ENCODE measurements around the gene SMIM44.

DNA sequence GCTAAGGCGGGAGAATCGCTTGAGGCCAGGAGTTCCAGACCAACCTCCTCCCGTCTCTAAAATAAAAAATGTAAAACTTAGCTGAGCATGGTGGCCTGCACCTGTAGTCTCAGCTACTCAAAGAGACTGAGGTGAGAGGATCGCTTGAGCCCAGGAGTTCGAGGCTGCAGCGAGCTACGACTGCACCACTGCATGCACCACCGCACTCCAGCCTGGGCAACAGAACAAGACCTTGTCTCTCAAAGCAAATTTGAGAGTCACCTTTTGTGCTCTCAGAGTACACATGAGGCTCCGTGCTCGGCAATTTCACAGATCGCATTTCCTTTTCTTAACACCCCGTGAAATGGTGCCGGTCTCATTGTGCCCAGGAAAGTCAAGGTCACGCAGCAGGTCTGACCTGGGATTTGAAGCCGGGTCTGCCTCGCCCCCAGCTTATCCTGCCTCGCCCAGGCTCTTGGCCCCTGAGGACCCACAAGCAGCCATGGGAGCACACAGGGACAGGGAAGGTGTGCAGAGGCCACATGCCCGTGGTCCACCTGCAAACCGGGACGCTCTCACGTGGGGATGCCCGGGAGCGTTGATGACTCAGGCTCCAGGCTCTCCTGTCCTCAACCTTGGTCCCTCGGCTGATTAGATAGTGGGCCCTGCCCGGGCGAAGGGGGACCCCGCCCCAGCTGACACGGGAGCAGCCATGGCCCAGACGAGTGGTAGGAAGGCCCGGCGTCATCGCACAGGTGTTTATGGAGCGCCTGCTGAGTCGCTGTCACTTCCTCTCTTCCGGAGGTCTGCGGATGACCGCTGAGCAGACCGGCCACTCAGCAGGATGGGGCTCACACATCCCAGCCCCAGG lies 1.8 kb downstream of the SMIM44 start:
- TF ChIP-seq ZNF24 (IDR thresholded peaks at IDR 0.05) (no peak), HIVEP1 (CRISPR knock-in tag; IDR thresholded peaks at IDR 0.05) (no peak), ZNF224 (CRISPR knock-in tag; IDR thresholded peaks at IDR 0.05) (no peak), EZH2 (IDR thresholded peaks at IDR 0.05; ENCODE audit: borderline replicate concordance, low read depth, low read length) (no peak), ARID2 (IDR thresholded peaks at IDR 0.05) (no peak), NONO (IDR thresholded peaks at IDR 0.05; ENCODE audit: low read depth in 2 of 2, low read length in 1 of 2) (no peak), L3MBTL2 (IDR thresholded peaks at IDR 0.05) (peak; percentile 20; the same call in 1 of the 2 replicates), RFX7 (CRISPR knock-in tag; IDR thresholded peaks at IDR 0.05) (no peak), NCOA2 (IDR thresholded peaks at IDR 0.05; ENCODE audit: partially characterized antibody in 2 of 2) (no peak), FOXK2 (conservative IDR thresholded peaks at IDR 0.05 in 1 of 2, IDR thresholded peaks at IDR 0.05 in 1 of 2; ENCODE audit: low read depth in 2 of 2) (no peak), ZBED1 (IDR thresholded peaks at IDR 0.05) (no peak), CREM (IDR thresholded peaks at IDR 0.05; ENCODE audit: low read depth) (no peak)
- TF ChIP-seq, protein P1, sequence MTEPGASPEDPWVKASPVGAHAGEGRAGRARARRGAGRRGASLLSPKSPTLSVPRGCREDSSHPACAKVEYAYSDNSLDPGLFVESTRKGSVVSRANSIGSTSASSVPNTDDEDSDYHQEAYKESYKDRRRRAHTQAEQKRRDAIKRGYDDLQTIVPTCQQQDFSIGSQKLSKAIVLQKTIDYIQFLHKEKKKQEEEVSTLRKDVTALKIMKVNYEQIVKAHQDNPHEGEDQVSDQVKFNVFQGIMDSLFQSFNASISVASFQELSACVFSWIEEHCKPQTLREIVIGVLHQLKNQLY (CRISPR knock-in tag; conservative IDR thresholded peaks at IDR 0.05), result no peak
- TF ChIP-seq, protein P2, sequence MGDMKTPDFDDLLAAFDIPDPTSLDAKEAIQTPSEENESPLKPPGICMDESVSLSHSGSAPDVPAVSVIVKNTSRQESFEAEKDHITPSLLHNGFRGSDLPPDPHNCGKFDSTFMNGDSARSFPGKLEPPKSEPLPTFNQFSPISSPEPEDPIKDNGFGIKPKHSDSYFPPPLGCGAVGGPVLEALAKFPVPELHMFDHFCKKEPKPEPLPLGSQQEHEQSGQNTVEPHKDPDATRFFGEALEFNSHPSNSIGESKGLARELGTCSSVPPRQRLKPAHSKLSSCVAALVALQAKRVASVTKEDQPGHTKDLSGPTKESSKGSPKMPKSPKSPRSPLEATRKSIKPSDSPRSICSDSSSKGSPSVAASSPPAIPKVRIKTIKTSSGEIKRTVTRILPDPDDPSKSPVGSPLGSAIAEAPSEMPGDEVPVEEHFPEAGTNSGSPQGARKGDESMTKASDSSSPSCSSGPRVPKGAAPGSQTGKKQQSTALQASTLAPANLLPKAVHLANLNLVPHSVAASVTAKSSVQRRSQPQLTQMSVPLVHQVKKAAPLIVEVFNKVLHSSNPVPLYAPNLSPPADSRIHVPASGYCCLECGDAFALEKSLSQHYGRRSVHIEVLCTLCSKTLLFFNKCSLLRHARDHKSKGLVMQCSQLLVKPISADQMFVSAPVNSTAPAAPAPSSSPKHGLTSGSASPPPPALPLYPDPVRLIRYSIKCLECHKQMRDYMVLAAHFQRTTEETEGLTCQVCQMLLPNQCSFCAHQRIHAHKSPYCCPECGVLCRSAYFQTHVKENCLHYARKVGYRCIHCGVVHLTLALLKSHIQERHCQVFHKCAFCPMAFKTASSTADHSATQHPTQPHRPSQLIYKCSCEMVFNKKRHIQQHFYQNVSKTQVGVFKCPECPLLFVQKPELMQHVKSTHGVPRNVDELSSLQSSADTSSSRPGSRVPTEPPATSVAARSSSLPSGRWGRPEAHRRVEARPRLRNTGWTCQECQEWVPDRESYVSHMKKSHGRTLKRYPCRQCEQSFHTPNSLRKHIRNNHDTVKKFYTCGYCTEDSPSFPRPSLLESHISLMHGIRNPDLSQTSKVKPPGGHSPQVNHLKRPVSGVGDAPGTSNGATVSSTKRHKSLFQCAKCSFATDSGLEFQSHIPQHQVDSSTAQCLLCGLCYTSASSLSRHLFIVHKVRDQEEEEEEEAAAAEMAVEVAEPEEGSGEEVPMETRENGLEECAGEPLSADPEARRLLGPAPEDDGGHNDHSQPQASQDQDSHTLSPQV (IDR thresholded peaks at IDR 0.05), result no peak

Measured in K562 (cell line).